Right lobe of liver (tissue), 6 donors: ENCODE measurements around the gene CDHR5. TPM values are rescaled to one million over a fixed set of nuclear protein-coding genes. Genes with fewer than 3 reads are reported as not detected.
"Not testable (repeated sequence)": the region's sequence is repeated elsewhere in the genome, so short reads cannot be mapped to it uniquely, and the experiment has no call there.

Experiments used
- ATAC-seq, 4 donors: fragments of 200-7000 bp; cut with Tn5 transposase; one replicate each; pipeline ENCODE4 v1.9.1; 2020; ENCODE audit warnings: mild to moderate bottlenecking in 4 of 4, moderate library complexity in 4 of 4
- DNase-seq, 3 donors: peaks; one replicate each; pipeline ENCODE4 v3.0.0-alpha.2; 2020
- H3K27ac ChIP-seq, 3 donors: fragments of 200-600 bp; one replicate each; pipeline ENCODE4 v1.8.0; 2022
- H3K27me3 ChIP-seq, 2 donors: fragments of 200-600 bp; one replicate each; pipeline ENCODE4 v1.8.0; 2022
- H3K36me3 ChIP-seq, 4 donors: fragments of 200-600 bp; sonication (generic) in 1 of 4; one replicate each; pipeline versions ENCODE4 v1.5.1 to v1.8.0; 2017 to 2022; ENCODE audit warnings: control low read depth in 1 of 4
- H3K4me1 ChIP-seq, 4 donors: fragments of 200-600 bp; sonication (generic) in 1 of 4; one replicate each; pipeline versions ENCODE4 v1.5.1 to v1.8.0; 2017 to 2022; ENCODE audit warnings: control low read depth in 1 of 4
- H3K4me3 ChIP-seq, 3 donors: fragments of 200-600 bp; one replicate each; pipeline ENCODE4 v1.8.0; 2022
- H3K9me3 ChIP-seq, 4 donors: fragments of 200-600 bp; sonication (generic) in 1 of 4; one replicate each; pipeline versions ENCODE4 v1.5.1 to v1.8.0; 2017 to 2022; ENCODE audit warnings: control low read depth in 1 of 4
- POLR2A ChIP-seq: fragments of 450-650 bp; IDR thresholded peaks from one replicate; pipeline ENCODE4 v1.6.1; 2017; ENCODE audit warnings: antibody characterized with exemption, mild to moderate bottlenecking
- WGBS: methylation state at CpG from one replicate; pipeline ENCODE4 v1.1.6; 2018; ENCODE audit warnings: low coverage, low lambda C conversion rate; ENCODE audit not compliant: insufficient coverage; ENCODE audit errors: missing lambda C conversion rate; 5-methylcytosine and 5-hydroxymethylcytosine counted together
- intact Hi-C, 2 donors: fragments of 100-400 bp; cut with DNase I; formaldehyde crosslinking; loops; one replicate each; pipeline versions ENCODE4 v1.11.2 to v1.14.1; 2022
- total RNA-seq, 6 experiments: library from RNA; depleted of rRNA in 2 of 6; stranded (reverse); fragments of >200 nt in 2 of 6; fragmentation: NEBNext Ultra II Directional in 3 of 6; extraction: Animal tissue kit (Norgen Biotek cat#: 25700) in 3 of 6; gene quantifications; one replicate each; pipeline versions ENCODE4 v1.1.0 to v1.2.4, GENCODE V29; 2016 to 2023
- TF ChIP-seq, protein P1 (sequence below), 4 donors: fragments of 200-600 bp in 3 of 4; fragments of 450-650 bp in 1 of 4; IDR thresholded peaks; one replicate each; pipeline versions ENCODE4 v1.5.1 to v1.8.0; 2016 to 2022; ENCODE audit warnings: antibody characterized with exemption in 4 of 4, mild to moderate bottlenecking in 2 of 4
- donor health status: DM: no; HTN: yes; CAD: no.
- donor health status: DM: no; HTN: no; CAD: no.
- donor health status: DM: no; HTN: no; CAD: no.
- donor health status: DM: no; HTN: yes; CAD: no.
- donor health status: DM: no; HTN: yes; CAD: no.

Gene CDHR5
- total RNA-seq, 6 experiments from 2014 or later = 59.4 to 162 (median 80.7) TPM

DNA sequence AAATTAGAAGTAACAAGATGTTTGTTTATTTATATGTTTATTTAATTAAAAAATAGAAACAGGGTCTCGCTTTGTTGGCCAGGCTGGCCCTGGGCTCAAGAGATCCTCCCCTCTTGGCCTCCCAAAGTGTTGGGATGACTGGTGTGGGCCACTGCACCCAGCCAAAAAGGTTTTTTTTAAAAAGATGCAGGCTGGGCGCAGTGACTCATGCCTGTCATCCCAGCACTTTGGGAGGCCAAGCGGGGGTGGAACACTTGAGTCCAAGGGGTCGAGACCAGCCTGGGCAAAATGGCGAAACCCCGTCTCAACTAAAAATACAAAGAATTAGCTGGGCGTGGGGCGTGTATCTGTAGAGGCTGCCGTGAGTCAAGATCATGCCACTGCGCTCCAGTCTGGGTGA, 25.7 kb upstream of the CDHR5 start:
- Histone ChIP-seq H3K36me3 (peaks cover 0 to 4% (median 0%) of the 10 kb centered on the region in 4 donors), H3K9me3 (no peaks in the 10 kb centered on the region), H3K27ac (no peak overlapping the region), H3K4me3 (no peak overlapping the region), H3K4me1 (peaks cover 0 to 32% (median 13%) of the 10 kb centered on the region in 4 donors), H3K27me3 (no peaks in the 10 kb centered on the region)
- intact Hi-C loops = no loop called here
- ATAC-seq = no peak
- 97% methylated on average over 10 of the region's 10 CpGs for WGBS
- TF ChIP-seq, protein P1, sequence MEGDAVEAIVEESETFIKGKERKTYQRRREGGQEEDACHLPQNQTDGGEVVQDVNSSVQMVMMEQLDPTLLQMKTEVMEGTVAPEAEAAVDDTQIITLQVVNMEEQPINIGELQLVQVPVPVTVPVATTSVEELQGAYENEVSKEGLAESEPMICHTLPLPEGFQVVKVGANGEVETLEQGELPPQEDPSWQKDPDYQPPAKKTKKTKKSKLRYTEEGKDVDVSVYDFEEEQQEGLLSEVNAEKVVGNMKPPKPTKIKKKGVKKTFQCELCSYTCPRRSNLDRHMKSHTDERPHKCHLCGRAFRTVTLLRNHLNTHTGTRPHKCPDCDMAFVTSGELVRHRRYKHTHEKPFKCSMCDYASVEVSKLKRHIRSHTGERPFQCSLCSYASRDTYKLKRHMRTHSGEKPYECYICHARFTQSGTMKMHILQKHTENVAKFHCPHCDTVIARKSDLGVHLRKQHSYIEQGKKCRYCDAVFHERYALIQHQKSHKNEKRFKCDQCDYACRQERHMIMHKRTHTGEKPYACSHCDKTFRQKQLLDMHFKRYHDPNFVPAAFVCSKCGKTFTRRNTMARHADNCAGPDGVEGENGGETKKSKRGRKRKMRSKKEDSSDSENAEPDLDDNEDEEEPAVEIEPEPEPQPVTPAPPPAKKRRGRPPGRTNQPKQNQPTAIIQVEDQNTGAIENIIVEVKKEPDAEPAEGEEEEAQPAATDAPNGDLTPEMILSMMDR (IDR thresholded peaks at IDR 0.05) = no peak
- no peak for TF ChIP-seq POLR2A
- DNase-seq = no peak

DNA sequence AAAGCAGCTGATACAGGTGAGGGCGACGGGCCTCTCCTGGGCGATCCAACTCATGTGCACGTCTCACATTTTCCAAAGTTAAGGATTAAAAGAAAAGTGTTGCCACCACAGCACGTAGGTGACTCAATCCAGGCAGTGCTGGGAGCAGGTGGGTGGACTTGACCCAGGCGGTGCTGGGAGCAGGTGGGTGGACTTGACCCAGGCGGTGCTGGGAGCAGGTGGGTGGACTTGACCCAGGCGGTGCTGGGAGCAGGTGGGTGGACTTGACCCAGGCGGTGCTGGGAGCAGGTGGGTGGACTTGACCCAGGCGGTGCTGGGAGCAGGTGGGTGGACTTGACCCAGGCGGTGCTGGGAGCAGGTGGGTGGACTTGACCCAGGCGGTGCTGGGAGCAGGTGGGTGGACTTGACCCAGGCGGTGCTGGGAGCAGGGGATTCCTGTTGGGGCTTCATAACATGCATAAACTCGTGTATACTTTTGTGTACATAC, 23.0 kb upstream of the CDHR5 start:
- peak; percentile 22 for TF ChIP-seq POLR2A
- 42% methylated on average over 5 of the region's 14 CpGs for WGBS
- H3K9me3 ChIP-seq, H3K36me3 ChIP-seq, H3K27me3 ChIP-seq, intact Hi-C loops: not testable (repeated sequence)
- peak overlapping the region in 1 of 3 donors; percentile 32 for H3K4me3 ChIP-seq
- peak overlapping the region; percentile 9 to 59 (median 52) for H3K27ac ChIP-seq
- peak; percentile 61 to 80 (median 80) for DNase-seq
- peak; percentile 67 to 74 (median 70) for ATAC-seq
- H3K4me1 ChIP-seq = peaks cover 0 to 14% (median 5%) of the 10 kb centered on the region in 4 donors

DNA sequence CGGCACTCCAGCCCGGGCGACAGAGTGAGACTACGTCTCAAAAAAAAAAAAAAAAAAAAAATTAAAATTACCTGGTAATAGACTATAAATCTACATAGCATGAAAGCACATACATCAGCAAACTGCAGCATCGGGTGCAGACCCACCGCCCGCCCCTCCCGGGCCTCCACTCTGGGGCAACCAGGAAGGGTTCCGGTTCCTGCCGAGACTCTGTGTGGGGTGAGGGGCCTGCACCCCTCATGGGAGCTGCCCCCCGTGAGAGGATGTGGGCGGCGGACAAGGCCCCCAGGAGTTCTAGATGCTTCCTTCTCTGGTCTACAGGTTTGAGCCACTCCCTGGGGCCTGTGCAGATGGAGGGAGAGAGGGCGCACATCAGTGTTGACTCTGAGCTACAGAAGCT, 21.5 kb upstream of the CDHR5 start:
- DNase-seq (no peak), ATAC-seq (no peak)
- H3K27ac ChIP-seq = no peak overlapping the region
- TF ChIP-seq POLR2A = no peak
- TF ChIP-seq, protein P1 (IDR thresholded peaks at IDR 0.05) = no peak
- H3K27me3 ChIP-seq = no peaks in the 10 kb centered on the region
- intact Hi-C loops = no loop called here
- peaks cover 0 to 14% (median 5%) of the 10 kb centered on the region in 4 donors for H3K4me1 ChIP-seq
- no peak overlapping the region for H3K4me3 ChIP-seq
- H3K9me3 ChIP-seq = no peaks in the 10 kb centered on the region
- WGBS = 67% methylated on average over 3 of the region's 14 CpGs
- H3K36me3 ChIP-seq = peaks cover 0 to under 1% (median 0%) of the 10 kb centered on the region in 4 donors

DNA sequence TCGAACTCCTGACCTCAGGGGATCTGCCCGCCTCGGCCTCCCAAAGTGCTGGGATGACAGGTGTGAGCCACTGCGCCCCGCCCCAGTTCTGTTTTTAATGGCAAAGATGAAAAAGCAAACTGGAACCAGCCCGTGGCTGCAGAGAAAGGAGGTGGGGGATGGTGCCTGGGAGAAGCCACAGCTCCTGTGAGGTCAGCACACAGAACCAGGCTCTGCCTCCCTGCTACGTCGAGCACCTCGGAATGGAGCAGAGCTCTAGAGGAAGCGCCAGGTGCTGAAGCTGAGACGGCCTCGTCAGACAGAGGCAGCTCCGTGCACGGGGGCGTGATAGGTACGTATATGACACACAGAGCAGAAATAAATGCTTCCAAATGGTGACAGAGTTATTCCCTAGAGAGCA, 20.8 kb upstream of the CDHR5 start:
- H3K9me3 ChIP-seq = no peaks in the 10 kb centered on the region
- no peaks in the 10 kb centered on the region for H3K27me3 ChIP-seq
- TF ChIP-seq POLR2A = no peak
- TF ChIP-seq, protein P1 (IDR thresholded peaks at IDR 0.05) = no peak
- peaks cover 0 to 14% (median 5%) of the 10 kb centered on the region in 4 donors for H3K4me1 ChIP-seq
- no peak overlapping the region for H3K27ac ChIP-seq
- H3K4me3 ChIP-seq = no peak overlapping the region
- WGBS = 73% methylated on average over 9 of the region's 16 CpGs
- ATAC-seq = no peak
- DNase-seq = no peak
- no peaks in the 10 kb centered on the region for H3K36me3 ChIP-seq
- intact Hi-C loops = no loop called here

DNA sequence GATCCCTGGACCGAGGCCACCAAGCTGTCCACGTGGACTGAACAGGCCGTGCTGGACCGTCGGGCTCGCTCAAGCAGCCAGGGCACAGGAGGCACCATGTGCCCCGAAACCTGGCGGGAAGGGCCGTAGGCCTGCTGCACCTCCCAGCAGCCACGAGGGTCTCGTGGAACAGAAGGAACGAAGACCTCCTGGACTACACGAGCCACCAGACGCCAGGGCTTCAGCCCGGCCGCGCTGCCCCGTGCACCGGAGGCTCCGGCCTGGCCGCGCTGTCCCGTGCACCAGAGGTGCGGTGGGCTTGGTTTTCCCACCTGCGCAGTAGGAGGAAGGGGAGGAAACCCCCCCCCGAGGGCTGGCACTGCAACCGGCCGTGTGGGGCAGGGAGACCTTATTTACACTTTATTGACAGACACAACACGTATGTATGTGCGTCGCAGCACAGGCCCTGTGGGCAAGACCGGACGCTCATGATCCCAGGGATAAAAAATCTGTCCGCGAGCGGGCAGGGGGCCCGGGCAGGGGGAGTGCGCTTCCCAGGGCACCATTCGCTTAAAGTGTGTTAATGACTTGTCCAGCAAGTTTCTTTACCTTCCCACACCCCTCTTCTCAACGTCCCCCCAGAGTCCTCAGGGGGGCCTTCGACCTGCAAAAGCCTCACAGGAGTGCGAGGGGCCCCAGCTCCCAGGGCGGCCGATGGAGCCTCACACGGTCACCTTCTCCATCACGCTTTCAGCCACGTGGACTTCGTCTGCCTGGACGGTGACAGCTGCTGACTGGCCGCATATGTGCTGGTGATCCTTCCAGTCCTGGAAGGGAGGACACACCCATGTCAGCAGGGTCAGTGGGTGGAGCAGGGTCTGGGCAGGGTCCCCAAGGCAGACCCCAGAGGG, 19.3 kb upstream of the CDHR5 start:
- Histone ChIP-seq H3K27me3 (no peaks in the 10 kb centered on the region), H3K4me1 (peaks cover 0 to 14% (median 5%) of the 10 kb centered on the region in 4 donors), H3K27ac (no peak overlapping the region), H3K36me3 (no peaks in the 10 kb centered on the region), H3K9me3 (no peaks in the 10 kb centered on the region), H3K4me3 (no peak overlapping the region)
- no peak for TF ChIP-seq POLR2A
- TF ChIP-seq, protein P1 (IDR thresholded peaks at IDR 0.05) = no peak
- 40% methylated on average over 1 of the region's 50 CpGs for WGBS
- no peak for ATAC-seq
- intact Hi-C loops = no loop called here
- no peak for DNase-seq
